HuH-7.5 (cell line): ENCODE results near the gene CUL1.

Source experiments
- DNase-seq: peaks from one replicate; pipeline ENCODE4 v3.0.0; 2011; ENCODE audit warnings: low spot score

Gene CUL1

DNA sequence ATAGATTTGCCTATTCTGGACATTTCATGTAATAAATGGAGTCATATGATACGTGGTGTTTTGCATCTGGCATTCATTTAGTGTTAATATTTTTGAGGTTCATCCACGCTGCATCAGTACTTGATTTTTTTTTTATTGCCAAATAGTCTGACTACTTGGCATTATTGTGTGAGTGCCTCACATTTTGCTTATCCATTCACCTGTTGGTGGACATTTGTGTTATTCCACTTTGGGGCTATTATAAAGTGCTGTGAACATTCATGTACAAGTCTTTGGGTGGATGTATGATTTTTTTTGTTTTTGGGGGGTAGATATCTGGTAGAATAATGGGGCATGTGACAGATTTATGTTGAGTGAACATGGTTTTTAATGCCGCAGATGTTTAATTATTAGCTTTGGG lies 19.7 kb downstream of the CUL1 start:
- DNase-seq = no peak

GRCh38 chr7:148719753-148720152 lies 21.1 kb downstream of the CUL1 start:
- no peak for DNase-seq

DNA sequence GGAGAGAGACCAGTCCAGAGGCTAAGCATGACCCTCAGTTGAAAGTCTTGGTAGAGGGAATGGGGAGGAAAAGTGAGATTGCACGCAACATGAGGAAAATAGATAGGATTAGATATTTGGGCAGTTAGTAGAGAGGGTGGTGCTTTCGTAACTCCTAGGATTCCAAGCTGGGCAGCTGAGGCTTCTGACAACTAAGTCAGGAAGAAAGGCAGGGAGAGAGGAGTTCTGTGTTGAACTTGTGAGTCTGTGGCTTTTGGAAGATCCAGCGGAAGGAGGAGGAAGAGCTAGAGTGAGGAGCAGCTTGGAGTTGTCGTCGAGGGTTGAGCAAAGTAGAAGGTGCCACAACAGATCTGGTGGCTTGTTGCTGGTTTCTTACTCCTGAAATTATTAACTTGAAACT lies 21.8 kb downstream of the CUL1 start:
- no peak for DNase-seq

- no peak for DNase-seq
Observed at GRCh38 chr7:148721390-148721789, 22.7 kb downstream of the CUL1 start.

DNA sequence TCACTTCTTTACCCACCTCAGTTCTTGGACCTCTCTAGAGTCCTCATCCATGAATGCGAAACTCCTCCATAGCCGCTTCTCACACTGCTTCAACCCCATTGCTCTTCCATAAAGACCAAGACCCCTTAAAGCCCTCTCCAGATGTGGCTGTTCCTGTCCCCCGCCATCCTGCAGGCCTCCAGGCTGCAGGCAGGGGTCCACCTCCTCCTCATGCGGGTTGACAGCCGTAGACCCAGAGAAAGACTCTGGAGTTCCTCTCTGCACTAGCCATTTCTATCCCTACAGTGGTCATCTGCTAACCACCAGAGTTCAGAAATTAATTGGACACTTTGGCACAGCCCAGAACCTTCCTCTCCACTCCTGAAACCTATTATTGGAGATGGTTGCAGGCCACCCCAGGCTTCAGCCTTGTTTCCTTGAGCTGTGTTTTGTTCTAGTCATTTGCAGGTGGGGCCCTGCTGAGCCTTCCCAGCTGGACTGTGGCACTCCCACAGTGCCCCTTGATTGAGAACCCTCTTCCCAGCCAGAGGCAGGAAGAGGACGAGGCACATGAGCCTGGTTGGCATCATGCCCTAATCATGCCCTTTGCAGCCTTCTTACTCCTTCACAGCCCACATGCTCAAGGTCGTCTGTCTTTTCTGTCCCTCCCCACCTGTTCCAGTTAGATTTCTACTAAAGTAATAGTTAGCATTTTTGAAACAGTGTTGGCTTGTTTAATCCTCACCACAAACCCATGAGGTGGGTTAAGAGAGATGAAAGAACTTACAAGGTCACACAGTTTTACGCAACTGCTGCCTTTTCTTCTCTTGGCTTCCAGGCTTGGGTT lies 23.9 kb downstream of the CUL1 start:
- DNase-seq = no peak

GRCh38 chr7:148723166-148723559 lies 24.5 kb downstream of the CUL1 start:
- DNase-seq = no peak

DNA sequence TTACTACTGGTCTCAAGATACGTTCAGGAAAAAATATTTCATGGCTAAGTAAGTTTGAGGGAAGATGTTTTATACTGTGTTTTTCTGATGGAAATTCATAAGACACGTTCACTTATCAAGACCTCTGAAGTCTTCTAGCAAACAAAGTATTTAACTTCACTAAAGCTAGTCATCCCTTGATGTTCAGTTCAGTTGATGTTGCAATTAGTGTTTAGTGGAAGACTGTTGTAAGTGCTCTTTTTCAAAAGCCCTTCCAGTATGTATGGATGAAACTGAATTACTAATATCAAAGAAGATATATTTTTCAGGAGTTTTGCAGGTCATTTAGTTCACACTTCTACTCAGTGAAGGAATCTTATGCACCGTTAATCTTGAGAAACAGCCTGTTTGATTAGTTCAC lies 25.1 kb downstream of the CUL1 start:
- DNase-seq = no peak

GRCh38 chr7:148726385-148726784 lies 27.7 kb downstream of the CUL1 start:
- no peak for DNase-seq

DNA sequence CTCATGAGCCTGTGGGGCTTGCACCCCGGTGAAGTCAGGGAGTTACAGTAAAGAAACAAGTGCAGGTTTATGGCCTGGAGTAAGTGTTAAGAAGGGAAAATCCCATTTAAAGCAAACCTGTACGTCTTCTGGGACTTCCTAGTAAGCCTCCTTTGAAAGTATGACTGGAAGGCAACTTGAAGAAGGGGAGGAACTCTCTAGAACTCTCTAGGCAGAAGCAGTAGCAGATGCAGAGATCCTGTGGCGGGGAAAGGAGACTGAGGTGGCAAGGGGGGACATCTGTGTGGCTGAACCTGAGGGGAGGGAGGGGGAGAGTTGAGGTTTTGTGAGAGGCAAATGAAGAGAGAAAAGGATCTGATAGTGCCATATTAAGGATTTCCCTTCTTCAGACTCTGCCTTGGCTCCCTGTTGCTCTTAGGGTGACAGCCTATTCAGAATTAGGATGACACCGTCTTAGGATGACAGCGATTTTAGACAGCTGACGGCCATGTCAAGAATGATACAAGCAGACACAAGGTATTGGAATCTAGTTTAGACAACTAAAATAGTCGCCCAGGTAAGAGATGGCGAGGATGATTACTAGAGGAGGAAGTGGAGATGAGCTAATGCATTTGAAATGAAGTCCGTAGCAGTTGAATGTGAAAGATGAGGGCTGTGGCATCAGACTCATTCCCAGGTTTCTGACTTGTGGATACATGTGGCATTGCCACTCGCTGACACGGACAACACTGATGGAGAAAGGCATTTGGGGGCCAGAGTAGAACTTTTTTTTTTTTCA lies 29.0 kb downstream of the CUL1 start:
- DNase-seq = no peak

GRCh38 chr7:148729984-148730733 lies 31.5 kb downstream of the CUL1 start:
- DNase-seq = no peak

- DNase-seq = no peak
Observed at GRCh38 chr7:148732862-148733261, 34.2 kb downstream of the CUL1 start.

DNA sequence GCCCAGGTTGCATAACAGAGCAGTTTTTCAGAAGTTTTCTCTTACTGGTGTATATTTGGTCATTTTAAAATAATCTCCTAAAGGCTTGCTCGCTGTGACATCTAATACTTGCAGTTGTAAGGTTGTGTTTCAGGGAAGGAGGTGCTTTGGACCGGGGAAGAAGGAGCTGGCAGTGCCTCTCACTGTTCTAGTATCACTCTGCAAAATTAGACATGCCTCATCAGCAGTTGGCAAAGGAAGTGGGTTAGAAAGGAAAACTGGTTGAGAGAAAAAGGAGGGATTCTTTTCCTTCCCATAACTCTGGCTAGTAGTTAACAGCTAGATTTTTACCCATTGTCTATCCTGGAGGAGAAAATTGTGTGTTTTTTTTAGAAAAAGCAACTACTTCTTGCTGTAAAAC lies 34.8 kb downstream of the CUL1 start:
- no peak for DNase-seq

DNA sequence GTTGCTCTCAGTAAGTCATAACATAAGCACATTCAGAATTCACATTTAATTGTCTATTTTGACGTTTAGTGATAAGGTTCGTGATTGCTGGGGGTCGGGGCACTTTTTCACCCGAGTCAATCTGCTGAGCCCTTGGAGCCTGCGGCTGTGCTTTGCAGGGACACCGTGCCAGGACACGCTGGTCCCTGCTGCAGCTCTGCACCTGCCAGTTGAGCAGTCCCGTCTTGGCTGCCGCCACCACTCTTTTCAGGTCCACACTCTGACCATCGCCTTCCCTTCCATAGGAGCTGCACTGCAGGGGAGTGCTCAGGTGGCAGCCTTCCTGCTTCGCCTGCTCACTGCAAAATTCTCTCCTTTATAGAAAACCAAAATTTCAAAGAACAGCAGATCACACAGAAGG lies 36.4 kb downstream of the CUL1 start:
- DNase-seq = no peak

GRCh38 chr7:148735967-148736366 lies 37.3 kb downstream of the CUL1 start:
- DNase-seq = no peak

DNA sequence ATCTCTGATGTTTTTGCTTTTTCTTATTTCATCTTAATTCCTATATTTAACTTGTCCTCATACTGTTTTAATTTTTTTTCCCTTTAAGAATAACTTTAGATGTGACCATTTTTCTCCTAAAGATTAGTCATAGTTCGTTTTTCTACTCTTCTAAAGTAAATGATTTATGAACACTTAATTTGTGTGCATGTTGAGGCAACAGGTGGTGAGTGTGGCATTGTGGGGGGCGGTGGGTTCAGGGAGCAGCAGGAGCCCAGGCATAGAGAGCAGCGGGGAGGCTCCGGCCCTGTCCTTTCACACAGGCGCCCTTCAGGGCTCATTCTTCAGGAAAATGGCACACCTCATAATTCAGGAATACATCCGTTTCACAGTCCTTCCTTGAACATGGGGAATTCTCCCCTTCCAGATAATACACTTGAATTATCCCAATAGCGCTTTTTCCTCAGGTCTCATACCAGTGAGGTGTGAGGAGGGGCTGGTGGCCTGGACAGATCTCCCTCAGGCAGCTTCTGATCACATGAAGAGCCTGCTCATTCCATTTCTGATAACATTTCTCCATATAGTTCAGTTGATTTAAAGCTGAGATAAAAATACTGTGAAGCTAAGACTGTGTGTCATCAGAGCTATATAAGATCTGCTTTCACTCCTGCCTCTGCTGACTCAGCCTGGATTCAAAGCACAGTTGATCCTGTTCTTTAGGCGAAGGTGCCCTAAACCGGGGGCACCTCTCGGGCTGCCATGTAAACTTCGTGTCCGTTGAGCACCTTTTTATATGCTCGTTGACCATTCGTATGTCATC lies 40.2 kb downstream of the CUL1 start:
- no peak for DNase-seq

DNA sequence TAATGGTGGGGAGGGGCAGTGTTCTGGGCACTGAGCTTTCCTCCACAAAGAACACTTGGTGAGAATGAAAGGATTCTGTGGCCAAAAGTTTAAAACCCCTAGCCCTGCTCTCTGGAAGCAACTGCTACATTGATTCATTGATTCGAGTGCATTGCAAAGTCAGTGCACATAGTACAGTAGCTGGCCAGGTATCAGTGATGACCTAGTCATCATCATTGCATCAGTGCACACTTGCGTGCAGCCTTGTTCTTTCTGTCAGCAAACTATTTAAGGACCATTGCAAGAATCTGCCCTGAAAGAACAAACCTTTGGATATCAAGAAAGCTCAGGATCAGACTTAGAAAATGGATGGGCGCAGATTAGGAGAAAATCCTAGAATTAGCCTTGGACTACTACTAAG lies 47.4 kb downstream of the CUL1 start:
- DNase-seq = no peak

GRCh38 chr7:148747274-148747673 lies 48.6 kb downstream of the CUL1 start:
- DNase-seq = no peak

- DNase-seq = no peak
Observed at GRCh38 chr7:148750442-148751355, 52.0 kb downstream of the CUL1 start.

DNA sequence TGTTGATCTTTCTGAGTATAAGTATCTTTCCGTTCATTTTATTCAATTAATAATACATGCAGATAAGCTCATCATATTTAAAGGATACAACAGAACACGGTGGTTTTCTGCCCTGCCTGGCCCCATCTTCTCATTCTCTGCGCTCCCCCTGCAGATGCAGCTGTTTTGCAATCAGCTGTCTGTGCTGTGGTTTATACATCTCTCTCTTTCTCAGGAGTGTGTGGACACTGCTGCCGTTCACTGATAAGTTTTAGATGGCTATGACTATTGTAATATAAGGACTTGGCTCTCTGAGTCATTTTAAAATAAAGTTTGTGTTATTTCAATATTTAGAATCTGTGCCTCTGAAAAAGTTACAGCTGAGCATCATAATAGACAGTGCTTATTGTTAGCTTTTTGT lies 54.5 kb downstream of the CUL1 start:
- DNase-seq = no peak

- DNase-seq = no peak
Observed at GRCh38 chr7:148754912-148755311, 56.2 kb downstream of the CUL1 start.
